ENCODE measurements around the gene ZFYVE28. TPM values are rescaled to one million over a fixed set of nuclear protein-coding genes. Genes with fewer than 3 reads are reported as not detected.

The ZFYVE28 gene
- total RNA-seq, 2 experiments from 2014 or later: 26.2 to 28.0 TPM

- ATAC-seq (ENCODE audit: poor library complexity): no peak
- intact Hi-C loops (cut with DNase I, micrococcal nuclease): no loop called here
- H3K9me3 ChIP-seq (ENCODE audit: control insufficient read depth in 1 of 2, insufficient read depth in 1 of 2, low read length in 2 of 2): peaks cover 0 to 4% of the 10 kb centered on the region in 2 experiments
- H3K4me3 Mint-ChIP-seq: no peak overlapping the region
- no peak overlapping the region for H3K27ac ChIP-seq (ENCODE audit: low read depth in 1 of 2, low read length in 2 of 2)
- peaks cover 5% of the 10 kb centered on the region for H3K36me3 ChIP-seq (ENCODE audit: insufficient read depth, low read length)
- H3K27me3 ChIP-seq (ENCODE audit: control insufficient read depth in 1 of 2, insufficient read depth in 2 of 2, low read length in 2 of 2): no peaks in the 10 kb centered on the region
- TF ChIP-seq CTCF (IDR thresholded peaks at IDR 0.05): no peak
- no peak overlapping the region for H3K4me3 ChIP-seq (ENCODE audit: low read length)
- H3K27ac Mint-ChIP-seq: no peak overlapping the region
- peaks cover 11% of the 10 kb centered on the region for H3K4me1 Mint-ChIP-seq (ENCODE audit: low read depth)
- DNase-seq: no peak
- H3K36me3 Mint-ChIP-seq (ENCODE audit: low read depth): peaks cover 36% of the 10 kb centered on the region
- no peaks in the 10 kb centered on the region for H3K4me1 ChIP-seq (ENCODE audit: insufficient read depth, low read length)
- ChIA-PET POLR2A (no interaction called here), CTCF (no interaction called here)
- no peaks in the 10 kb centered on the region for H3K9me3 Mint-ChIP-seq
- H3K27me3 Mint-ChIP-seq: no peaks in the 10 kb centered on the region
Measured at GRCh38 chr4:2347190-2347589, 71.3 kb downstream of the ZFYVE28 start.

- Mint-ChIP-seq H3K36me3 (ENCODE audit: low read depth) (peaks cover 38% of the 10 kb centered on the region), H3K9me3 (no peaks in the 10 kb centered on the region), H3K4me3 (no peak overlapping the region), H3K4me1 (ENCODE audit: low read depth) (peaks cover 11% of the 10 kb centered on the region), H3K27me3 (no peaks in the 10 kb centered on the region), H3K27ac (no peak overlapping the region)
- no peaks in the 10 kb centered on the region for H3K27me3 ChIP-seq (ENCODE audit: control insufficient read depth in 1 of 2, insufficient read depth in 2 of 2, low read length in 2 of 2)
- H3K4me1 ChIP-seq (ENCODE audit: insufficient read depth, low read length): no peaks in the 10 kb centered on the region
- peaks cover 18% of the 10 kb centered on the region for H3K36me3 ChIP-seq (ENCODE audit: insufficient read depth, low read length)
- CTCF ChIA-PET: no interaction called here
- peak in 1 of 14 experiments; percentile 8 for DNase-seq
- no peak overlapping the region for H3K4me3 ChIP-seq (ENCODE audit: low read length)
- ATAC-seq (ENCODE audit: poor library complexity): no peak
- no peak overlapping the region for H3K27ac ChIP-seq (ENCODE audit: low read depth in 1 of 2, low read length in 2 of 2)
- H3K9me3 ChIP-seq (ENCODE audit: control insufficient read depth in 1 of 2, insufficient read depth in 1 of 2, low read length in 2 of 2): peaks cover 0 to 4% of the 10 kb centered on the region in 2 experiments
- intact Hi-C loops (cut with DNase I, micrococcal nuclease): no loop called here
- no peak for TF ChIP-seq CTCF (IDR thresholded peaks at IDR 0.05)
- POLR2A ChIA-PET: no interaction called here
Measured at GRCh38 chr4:2343476-2343875, 75.0 kb downstream of the ZFYVE28 start.

- ATAC-seq (ENCODE audit: poor library complexity) (no peak), DNase-seq (peak in 1 of 14 experiments; percentile 6)
- peaks cover 35% of the 10 kb centered on the region for H3K36me3 Mint-ChIP-seq (ENCODE audit: low read depth)
Measured at GRCh38 chr4:2341911-2342652, 76.4 kb downstream of the ZFYVE28 start.

More at GRCh38 chr4:2341911-2342652, 76.4 kb downstream of the ZFYVE28 start:
- Mint-ChIP-seq H3K9me3 (no peaks in the 10 kb centered on the region), H3K27me3 (no peaks in the 10 kb centered on the region), H3K4me1 (ENCODE audit: low read depth) (peaks cover under 1% of the 10 kb centered on the region), H3K4me3 (no peak overlapping the region), H3K27ac (no peak overlapping the region)
- H3K4me3 ChIP-seq (ENCODE audit: low read length): no peak overlapping the region
- H3K36me3 ChIP-seq (ENCODE audit: insufficient read depth, low read length): peaks cover 22% of the 10 kb centered on the region
- no peak overlapping the region for H3K27ac ChIP-seq (ENCODE audit: low read depth in 1 of 2, low read length in 2 of 2)
- TF ChIP-seq CTCF (IDR thresholded peaks at IDR 0.05): no peak
- no peaks in the 10 kb centered on the region for H3K27me3 ChIP-seq (ENCODE audit: control insufficient read depth in 1 of 2, insufficient read depth in 2 of 2, low read length in 2 of 2)
- peaks cover 0 to 4% of the 10 kb centered on the region in 2 experiments for H3K9me3 ChIP-seq (ENCODE audit: control insufficient read depth in 1 of 2, insufficient read depth in 1 of 2, low read length in 2 of 2)
- intact Hi-C loops (cut with DNase I, micrococcal nuclease): no loop called here
- H3K4me1 ChIP-seq (ENCODE audit: insufficient read depth, low read length): no peaks in the 10 kb centered on the region
- ChIA-PET POLR2A (no interaction called here), CTCF (no interaction called here)

All from CD4-positive, alpha-beta T cell (primary cell).